Liver (tissue), 9 donors: ENCODE measurements around the gene SELENOK. TPM values are rescaled to one million over a fixed set of nuclear protein-coding genes. Genes with fewer than 3 reads are reported as not detected.

Experiments
- DNase-seq: peaks from one replicate; pipeline ENCODE4 v3.0.0-alpha.2; 2017; ENCODE audit warnings: low spot score
- H3K27ac ChIP-seq, 2 donors: one replicate each; pipeline ENCODE4 v1.7.0; 2013; ENCODE audit warnings: inconsistent platforms in 2 of 2, low read length in 2 of 2, control low read depth in 1 of 2, low read depth in 1 of 2, mild to moderate bottlenecking in 1 of 2
- H3K27me3 ChIP-seq, 4 donors: one replicate each; pipeline versions ENCODE4 v1.6.1 to v1.7.0; 2013; ENCODE audit warnings: low read length in 3 of 4, inconsistent platforms in 1 of 4, mild to moderate bottlenecking in 1 of 4, moderate library complexity in 1 of 4; ENCODE audit not compliant: control insufficient read depth in 4 of 4, insufficient read depth in 4 of 4
- H3K36me3 ChIP-seq, 4 donors: one replicate each; pipeline versions ENCODE4 v1.6.1 to v1.7.0; 2013; ENCODE audit warnings: low read length in 3 of 4, mild to moderate bottlenecking in 3 of 4, low read depth in 1 of 4, moderate library complexity in 1 of 4; ENCODE audit not compliant: control insufficient read depth in 4 of 4, insufficient read depth in 3 of 4
- H3K4me1 ChIP-seq, 4 donors: one replicate each; pipeline versions ENCODE4 v1.6.1 to v1.7.0; 2013; ENCODE audit warnings: low read length in 3 of 4, mild to moderate bottlenecking in 3 of 4, moderate library complexity in 1 of 4; ENCODE audit not compliant: control insufficient read depth in 4 of 4, insufficient read depth in 4 of 4
- H3K4me3 ChIP-seq, 3 donors: one replicate each; pipeline versions ENCODE4 v1.6.1 to v1.7.0; 2013; ENCODE audit warnings: low read length in 3 of 3, control low read depth in 1 of 3, low read depth in 1 of 3, mild to moderate bottlenecking in 1 of 3
- H3K9ac ChIP-seq, 2 donors: one replicate each; pipeline ENCODE4 v1.7.0; 2013; ENCODE audit warnings: low read length in 2 of 2, mild to moderate bottlenecking in 2 of 2, moderate library complexity in 2 of 2, control low read depth in 1 of 2, low read depth in 1 of 2
- H3K9me3 ChIP-seq, 4 donors: one replicate each; pipeline versions ENCODE4 v1.6.1 to v1.7.0; 2013; ENCODE audit warnings: low read length in 3 of 4; ENCODE audit not compliant: control insufficient read depth in 4 of 4
- ATF3 ChIP-seq: IDR thresholded peaks from 2 replicates; pipeline ENCODE4 v1.6.1; 2016; ENCODE audit warnings: antibody characterized with exemption
- EGR1 ChIP-seq, 2 donors: IDR thresholded peaks; 2 replicates each; pipeline ENCODE4 v1.6.1; 2016 to 2018; ENCODE audit warnings: antibody characterized with exemption in 2 of 2, low read depth in 2 of 2
- FOXA1 ChIP-seq: IDR thresholded peaks from 2 replicates; pipeline ENCODE4 v1.6.1; 2016; ENCODE audit warnings: antibody characterized with exemption
- FOXA2 ChIP-seq: IDR thresholded peaks from 2 replicates; pipeline ENCODE4 v1.6.1; 2016; ENCODE audit warnings: antibody characterized with exemption
- GABPA ChIP-seq, 2 donors: IDR thresholded peaks in 1 of 2; conservative IDR thresholded peaks in 1 of 2; 2 replicates each; pipeline ENCODE4 v1.6.1; 2016; ENCODE audit warnings: antibody characterized with exemption in 2 of 2, mild to moderate bottlenecking in 1 of 2, moderate library complexity in 1 of 2
- HNF4A ChIP-seq, 2 donors: conservative IDR thresholded peaks; 2 replicates each; pipeline ENCODE4 v1.6.1; 2016; ENCODE audit warnings: antibody characterized with exemption in 2 of 2, mild to moderate bottlenecking in 2 of 2
- HNF4G ChIP-seq: IDR thresholded peaks from 2 replicates; pipeline ENCODE4 v1.6.1; 2016; ENCODE audit warnings: antibody characterized with exemption
- JUND ChIP-seq, 2 donors: IDR thresholded peaks; 2 replicates each; pipeline ENCODE4 v1.6.1; 2016; ENCODE audit warnings: antibody characterized with exemption in 2 of 2
- MAX ChIP-seq: IDR thresholded peaks from 2 replicates; pipeline ENCODE4 v1.6.1; 2016; ENCODE audit warnings: antibody characterized with exemption
- NR2F2 ChIP-seq: IDR thresholded peaks from 2 replicates; pipeline ENCODE4 v1.6.1; 2016; ENCODE audit warnings: antibody characterized with exemption
- RAD21 ChIP-seq, 2 donors: IDR thresholded peaks; 2 replicates each; pipeline ENCODE4 v1.6.1; 2016; ENCODE audit warnings: antibody characterized with exemption in 2 of 2, mild to moderate bottlenecking in 2 of 2
- REST ChIP-seq: IDR thresholded peaks from 2 replicates; pipeline ENCODE4 v1.6.1; 2016; ENCODE audit warnings: antibody characterized with exemption, mild to moderate bottlenecking
- RXRA ChIP-seq, 2 donors: IDR thresholded peaks; 2 replicates each; pipeline ENCODE4 v1.6.1; 2017 to 2018; ENCODE audit warnings: antibody characterized with exemption in 2 of 2, mild to moderate bottlenecking in 1 of 2
- SP1 ChIP-seq: IDR thresholded peaks from 2 replicates; pipeline ENCODE4 v1.6.1; 2018; ENCODE audit warnings: antibody characterized with exemption, mild to moderate bottlenecking
- TAF1 ChIP-seq: conservative IDR thresholded peaks from 2 replicates; pipeline ENCODE4 v1.6.1; 2016; ENCODE audit warnings: antibody characterized with exemption, mild to moderate bottlenecking
- YY1 ChIP-seq: IDR thresholded peaks from 2 replicates; pipeline ENCODE4 v1.6.1; 2016; ENCODE audit warnings: antibody characterized with exemption, mild to moderate bottlenecking
- ZBTB33 ChIP-seq: IDR thresholded peaks from 2 replicates; pipeline ENCODE4 v1.6.1; 2016; ENCODE audit warnings: antibody characterized with exemption
- WGBS: extraction: QIAGEN DNeasy Blood & Tissue Kit; methylation state at CpG from one replicate; pipeline ENCODE4 v1.1.7; 2013; 5-methylcytosine and 5-hydroxymethylcytosine counted together
- polyA plus RNA-seq, 2 donors: library from polyadenylated mRNA; stranded (reverse) in 1 of 2; unstranded in 1 of 2; fragments of 200-250 nt in 1 of 2; fragments of >200 nt in 1 of 2; fragmentation: Nextera tagmentation in 1 of 2; extraction: Ambion mirVana in 1 of 2; gene quantifications; one replicate each; pipeline versions ENCODE4 v1.2.1 to v1.2.3, GENCODE V29; 2013 to 2015
- total RNA-seq, 2 donors: library from RNA; depleted of rRNA; stranded (reverse); fragments of >200 nt; gene quantifications; one replicate each; pipeline ENCODE4 v1.2.3, GENCODE V29; 2014
- TF ChIP-seq, protein P1 (sequence below): fragments of 150-350 bp; IDR thresholded peaks from 2 replicates; pipeline ENCODE4 v1.5.1; 2017; ENCODE audit warnings: improper control_type of control experiment, low read depth, low read length; ENCODE audit not compliant: missing input control
- donor health status: healthy.
- donor health status: healthy.
- donor health status: healthy.
- donor health status: healthy.
- donor health status: healthy.

SELENOK gene
- total and polyA plus RNA-seq, 4 donors: 24.9 to 80.2 (median 38.8) TPM

GRCh38 chr3:53888232-53888631 is 3.4 kb downstream of the SELENOK start:
- WGBS: 84% methylated on average over 1 of the region's 1 CpG

More at GRCh38 chr3:53888232-53888631, 3.4 kb downstream of the SELENOK start:
- H3K4me3 ChIP-seq: no peak overlapping the region
- no peak overlapping the region for H3K9ac ChIP-seq
- H3K36me3 ChIP-seq: peaks cover 2 to 30% (median 23%) of the 10 kb centered on the region in 4 donors
- H3K9me3 ChIP-seq: no peaks in the 10 kb centered on the region
- no peak overlapping the region for H3K27ac ChIP-seq
- H3K27me3 ChIP-seq: no peaks in the 10 kb centered on the region
- DNase-seq: no peak
- peaks cover 0 to 19% (median 12%) of the 10 kb centered on the region in 4 donors for H3K4me1 ChIP-seq
- TF ChIP-seq FOXA2 (no peak), ATF3 (no peak), REST (no peak), NR2F2 (no peak), EGR1 (IDR thresholded peaks at IDR 0.05; ENCODE audit: low read depth in 2 of 2) (no peak), RXRA (IDR thresholded peaks at IDR 0.05) (no peak), JUND (IDR thresholded peaks at IDR 0.05) (no peak), TAF1 (no peak), YY1 (no peak), ZBTB33 (no peak), HNF4A (conservative IDR thresholded peaks at IDR 0.05) (no peak), SP1 (no peak), GABPA (IDR thresholded peaks at IDR 0.05 in 1 of 2, conservative IDR thresholded peaks at IDR 0.05 in 1 of 2) (no peak), MAX (no peak), RAD21 (IDR thresholded peaks at IDR 0.05) (no peak), HNF4G (no peak), FOXA1 (no peak)
- TF ChIP-seq, protein P1, sequence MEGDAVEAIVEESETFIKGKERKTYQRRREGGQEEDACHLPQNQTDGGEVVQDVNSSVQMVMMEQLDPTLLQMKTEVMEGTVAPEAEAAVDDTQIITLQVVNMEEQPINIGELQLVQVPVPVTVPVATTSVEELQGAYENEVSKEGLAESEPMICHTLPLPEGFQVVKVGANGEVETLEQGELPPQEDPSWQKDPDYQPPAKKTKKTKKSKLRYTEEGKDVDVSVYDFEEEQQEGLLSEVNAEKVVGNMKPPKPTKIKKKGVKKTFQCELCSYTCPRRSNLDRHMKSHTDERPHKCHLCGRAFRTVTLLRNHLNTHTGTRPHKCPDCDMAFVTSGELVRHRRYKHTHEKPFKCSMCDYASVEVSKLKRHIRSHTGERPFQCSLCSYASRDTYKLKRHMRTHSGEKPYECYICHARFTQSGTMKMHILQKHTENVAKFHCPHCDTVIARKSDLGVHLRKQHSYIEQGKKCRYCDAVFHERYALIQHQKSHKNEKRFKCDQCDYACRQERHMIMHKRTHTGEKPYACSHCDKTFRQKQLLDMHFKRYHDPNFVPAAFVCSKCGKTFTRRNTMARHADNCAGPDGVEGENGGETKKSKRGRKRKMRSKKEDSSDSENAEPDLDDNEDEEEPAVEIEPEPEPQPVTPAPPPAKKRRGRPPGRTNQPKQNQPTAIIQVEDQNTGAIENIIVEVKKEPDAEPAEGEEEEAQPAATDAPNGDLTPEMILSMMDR: no peak
